ENCODE data around the gene C3orf20.

C3orf20 gene

GRCh38 chr3:14674841-14675240 is at the start of gene C3orf20:
Gene C3orf20 (plus strand): TSS chr3:14675141. CDS start chr3:14682714, 7,573 bp downstream.
- Mint-ChIP-seq H3K4me3 (no peak within 1 kb of the TSS), H3K36me3 (ENCODE audit: low read depth) (peaks cover 74% of the 10 kb centered on the region), H3K9me3 (no peaks in the 10 kb centered on the region), H3K27me3 (no peaks in the 10 kb centered on the region), H3K4me1 (ENCODE audit: low read depth) (no peaks in the 10 kb centered on the region), H3K27ac (no peak within 1 kb of the TSS)
- intact Hi-C loops (cut with micrococcal nuclease), result loop anchor here (2.0 kb wide), 1 partner anchor 106 kb away; no protein-coding TSS in a partner anchor

- Mint-ChIP-seq H3K36me3 (ENCODE audit: low read depth) (no peaks in the 10 kb centered on the region), H3K4me3 (no peak overlapping the region), H3K9me3 (no peaks in the 10 kb centered on the region), H3K4me1 (ENCODE audit: low read depth) (no peaks in the 10 kb centered on the region), H3K27ac (no peak overlapping the region), H3K27me3 (peaks cover 8% of the 10 kb centered on the region)
- intact Hi-C loops (cut with micrococcal nuclease), result no loop called here
Measured at GRCh38 chr3:14625443-14625842, 49.5 kb upstream of the C3orf20 start.

- no peaks in the 10 kb centered on the region for H3K9me3 Mint-ChIP-seq
- intact Hi-C loops (cut with micrococcal nuclease), result no loop called here
- no peak overlapping the region for H3K27ac Mint-ChIP-seq
- H3K36me3 Mint-ChIP-seq (ENCODE audit: low read depth), result no peaks in the 10 kb centered on the region
- H3K4me1 Mint-ChIP-seq (ENCODE audit: low read depth), result no peaks in the 10 kb centered on the region
- no peak overlapping the region for H3K4me3 Mint-ChIP-seq
- H3K27me3 Mint-ChIP-seq, result peaks cover 8% of the 10 kb centered on the region
Measured at GRCh38 chr3:14627815-14628214, 47.1 kb upstream of the C3orf20 start.

GRCh38 chr3:14628406-14628805 is 46.5 kb upstream of the C3orf20 start:
- no peaks in the 10 kb centered on the region for H3K4me1 Mint-ChIP-seq (ENCODE audit: low read depth)
- H3K27ac Mint-ChIP-seq, result no peak overlapping the region
- intact Hi-C loops (cut with micrococcal nuclease), result no loop called here
- H3K9me3 Mint-ChIP-seq, result no peaks in the 10 kb centered on the region
- H3K36me3 Mint-ChIP-seq (ENCODE audit: low read depth), result no peaks in the 10 kb centered on the region
- peaks cover 8% of the 10 kb centered on the region for H3K27me3 Mint-ChIP-seq
- no peak overlapping the region for H3K4me3 Mint-ChIP-seq

- Mint-ChIP-seq H3K4me3 (no peak overlapping the region), H3K9me3 (no peaks in the 10 kb centered on the region), H3K27me3 (peaks cover 8% of the 10 kb centered on the region), H3K36me3 (ENCODE audit: low read depth) (no peaks in the 10 kb centered on the region), H3K4me1 (ENCODE audit: low read depth) (no peaks in the 10 kb centered on the region), H3K27ac (no peak overlapping the region)
- intact Hi-C loops (cut with micrococcal nuclease), result no loop called here
Measured at GRCh38 chr3:14630404-14631100, 44.4 kb upstream of the C3orf20 start.

GRCh38 chr3:14631101-14631497 is 43.8 kb upstream of the C3orf20 start:
- H3K27me3 Mint-ChIP-seq, result peaks cover 8% of the 10 kb centered on the region
- intact Hi-C loops (cut with micrococcal nuclease), result no loop called here
- H3K4me1 Mint-ChIP-seq (ENCODE audit: low read depth), result no peaks in the 10 kb centered on the region
- no peaks in the 10 kb centered on the region for H3K9me3 Mint-ChIP-seq
- no peak overlapping the region for H3K27ac Mint-ChIP-seq
- no peaks in the 10 kb centered on the region for H3K36me3 Mint-ChIP-seq (ENCODE audit: low read depth)
- no peak overlapping the region for H3K4me3 Mint-ChIP-seq

GRCh38 chr3:14631687-14632441 is 43.1 kb upstream of the C3orf20 start:
- intact Hi-C loops (cut with micrococcal nuclease), result no loop called here
- H3K27ac Mint-ChIP-seq, result no peak overlapping the region
- no peaks in the 10 kb centered on the region for H3K4me1 Mint-ChIP-seq (ENCODE audit: low read depth)
- H3K36me3 Mint-ChIP-seq (ENCODE audit: low read depth), result no peaks in the 10 kb centered on the region
- H3K27me3 Mint-ChIP-seq, result peaks cover 8% of the 10 kb centered on the region
- H3K9me3 Mint-ChIP-seq, result no peaks in the 10 kb centered on the region
- no peak overlapping the region for H3K4me3 Mint-ChIP-seq

GRCh38 chr3:14632442-14632930 is 42.5 kb upstream of the C3orf20 start:
- no peaks in the 10 kb centered on the region for H3K9me3 Mint-ChIP-seq
- no peak overlapping the region for H3K4me3 Mint-ChIP-seq
- H3K27ac Mint-ChIP-seq, result no peak overlapping the region
- H3K4me1 Mint-ChIP-seq (ENCODE audit: low read depth), result no peaks in the 10 kb centered on the region
- peaks cover 12% of the 10 kb centered on the region for H3K27me3 Mint-ChIP-seq
- H3K36me3 Mint-ChIP-seq (ENCODE audit: low read depth), result no peaks in the 10 kb centered on the region
- intact Hi-C loops (cut with micrococcal nuclease), result no loop called here

GRCh38 chr3:14633417-14633816 is 41.5 kb upstream of the C3orf20 start:
- H3K4me1 Mint-ChIP-seq (ENCODE audit: low read depth), result no peaks in the 10 kb centered on the region
- no peaks in the 10 kb centered on the region for H3K9me3 Mint-ChIP-seq
- no peak overlapping the region for H3K4me3 Mint-ChIP-seq
- peaks cover 12% of the 10 kb centered on the region for H3K27me3 Mint-ChIP-seq
- H3K27ac Mint-ChIP-seq, result no peak overlapping the region
- H3K36me3 Mint-ChIP-seq (ENCODE audit: low read depth), result no peaks in the 10 kb centered on the region
- intact Hi-C loops (cut with micrococcal nuclease), result no loop called here

- Mint-ChIP-seq H3K27me3 (peaks cover 11% of the 10 kb centered on the region), H3K27ac (no peak overlapping the region)
Measured at GRCh38 chr3:14633819-14634424, 41.0 kb upstream of the C3orf20 start.

GRCh38 chr3:14634763-14635400 is 40.1 kb upstream of the C3orf20 start:
- no peak overlapping the region for H3K27ac Mint-ChIP-seq
- H3K4me3 Mint-ChIP-seq, result no peak overlapping the region
- intact Hi-C loops (cut with micrococcal nuclease), result loop anchor here (1.0 kb wide), 2 partner anchors 146 to 286 kb away; no protein-coding TSS in a partner anchor
- H3K9me3 Mint-ChIP-seq, result no peaks in the 10 kb centered on the region
- H3K27me3 Mint-ChIP-seq, result peaks cover 10% of the 10 kb centered on the region
- no peaks in the 10 kb centered on the region for H3K36me3 Mint-ChIP-seq (ENCODE audit: low read depth)
- H3K4me1 Mint-ChIP-seq (ENCODE audit: low read depth), result no peaks in the 10 kb centered on the region

More at GRCh38 chr3:14633819-14634424, 41.0 kb upstream of the C3orf20 start:
- Mint-ChIP-seq H3K9me3 (no peaks in the 10 kb centered on the region), H3K4me1 (ENCODE audit: low read depth) (no peaks in the 10 kb centered on the region), H3K36me3 (ENCODE audit: low read depth) (no peaks in the 10 kb centered on the region), H3K4me3 (no peak overlapping the region)
- intact Hi-C loops (cut with micrococcal nuclease), result loop anchor here (1.0 kb wide), 2 partner anchors 147 to 287 kb away; no protein-coding TSS in a partner anchor

- intact Hi-C loops (cut with micrococcal nuclease), result no loop called here
- no peaks in the 10 kb centered on the region for H3K36me3 Mint-ChIP-seq (ENCODE audit: low read depth)
- no peak overlapping the region for H3K4me3 Mint-ChIP-seq
- no peaks in the 10 kb centered on the region for H3K4me1 Mint-ChIP-seq (ENCODE audit: low read depth)
- H3K27me3 Mint-ChIP-seq, result peaks cover 20% of the 10 kb centered on the region
- H3K9me3 Mint-ChIP-seq, result no peaks in the 10 kb centered on the region
- no peak overlapping the region for H3K27ac Mint-ChIP-seq
Measured at GRCh38 chr3:14636496-14637087, 38.3 kb upstream of the C3orf20 start.

GRCh38 chr3:14640157-14640562 is 34.8 kb upstream of the C3orf20 start:
- Mint-ChIP-seq H3K36me3 (ENCODE audit: low read depth) (no peaks in the 10 kb centered on the region), H3K4me3 (no peak overlapping the region), H3K27me3 (peaks cover 27% of the 10 kb centered on the region), H3K4me1 (ENCODE audit: low read depth) (no peaks in the 10 kb centered on the region), H3K27ac (no peak overlapping the region), H3K9me3 (no peaks in the 10 kb centered on the region)
- intact Hi-C loops (cut with micrococcal nuclease), result no loop called here

Data from dendritic cell treated with granulocyte-macrophage colony-stimulating factor and Interleukin-4, amounts not matched to agents 40 ng/mL and 50 ng/mL, for 4 days (primary cell).